ENCODE data around the gene EIF5. TPM values are rescaled to one million over a fixed set of nuclear protein-coding genes. Genes with fewer than 3 reads are reported as not detected.

Gene EIF5
- total and polyA plus RNA-seq, 2 of the 8 experiments (the other 6 are each of a cell fraction or from before 2014, with no cell fraction given) = 179 to 323 TPM

GRCh38 chr14:103334644-103335622 lies 896 bp downstream of the EIF5 start (continued):
- no peak for TF ChIP-seq CTCF (IDR thresholded peaks at IDR 0.05; ENCODE audit: control extremely low read depth in 1 of 3, insufficient read depth in 1 of 3, low read depth in 1 of 3, low read length in 3 of 3)
- TF ChIP-seq HDAC6 (IDR thresholded peaks at IDR 0.05; ENCODE audit: low read depth, low read length) = no peak
- no peak for TF ChIP-seq ZNF274 (IDR thresholded peaks at IDR 0.05; ENCODE audit: borderline replicate concordance, extremely low read depth, low read length)
- TF ChIP-seq CBX5 (IDR thresholded peaks at IDR 0.05; ENCODE audit: low read depth, low read length) = no peak
- TF ChIP-seq ATF3 (IDR thresholded peaks at IDR 0.05; ENCODE audit: insufficient read depth, low read depth, low read length) = no peak
- peak; percentile 7 to 59; a peak in 2 of 4 replicates for TF ChIP-seq SIN3A (conservative IDR thresholded peaks at IDR 0.05 in 1 of 2, IDR thresholded peaks at IDR 0.05 in 1 of 2; ENCODE audit: low read depth in 1 of 2, low read length in 2 of 2)
- TF ChIP-seq SP2 (IDR thresholded peaks at IDR 0.05; ENCODE audit: low read length) = no peak
- TF ChIP-seq EP300 (IDR thresholded peaks at IDR 0.05; ENCODE audit: borderline replicate concordance in 1 of 2, low read depth in 2 of 2, low read length in 2 of 2) = no peak
- TF ChIP-seq SAP30 (IDR thresholded peaks at IDR 0.05; ENCODE audit: insufficient read depth, insufficient replicate concordance, low read length) = peak; percentile 60
- peak; percentile 82; the same call in 1 of the 2 replicates for TF ChIP-seq POLR2AphosphoS5 (IDR thresholded peaks at IDR 0.05; ENCODE audit: low read depth, low read length)
- TF ChIP-seq CREB1 (IDR thresholded peaks at IDR 0.05) = 0 out of 2 replicates have a peak, but pooled peaks have one; percentile 2
- no peak for TF ChIP-seq SP4 (IDR thresholded peaks at IDR 0.05; ENCODE audit: low read length)
- no peak for TF ChIP-seq JUN (IDR thresholded peaks at IDR 0.05; ENCODE audit: low read depth, low read length)
- TF ChIP-seq SIX5 (IDR thresholded peaks at IDR 0.05; ENCODE audit: low read depth, low read length) = no peak
- no peak for TF ChIP-seq CHD1 (IDR thresholded peaks at IDR 0.05; ENCODE audit: low read depth, low read length)
- no peak for TF ChIP-seq ASH2L (IDR thresholded peaks at IDR 0.05; ENCODE audit: low read length)
